ENCODE measurements around the gene SMYD4.
A peak's percentile ranks its signal among the peaks of the same experiment; 100 is the strongest.

Gene SMYD4

DNA sequence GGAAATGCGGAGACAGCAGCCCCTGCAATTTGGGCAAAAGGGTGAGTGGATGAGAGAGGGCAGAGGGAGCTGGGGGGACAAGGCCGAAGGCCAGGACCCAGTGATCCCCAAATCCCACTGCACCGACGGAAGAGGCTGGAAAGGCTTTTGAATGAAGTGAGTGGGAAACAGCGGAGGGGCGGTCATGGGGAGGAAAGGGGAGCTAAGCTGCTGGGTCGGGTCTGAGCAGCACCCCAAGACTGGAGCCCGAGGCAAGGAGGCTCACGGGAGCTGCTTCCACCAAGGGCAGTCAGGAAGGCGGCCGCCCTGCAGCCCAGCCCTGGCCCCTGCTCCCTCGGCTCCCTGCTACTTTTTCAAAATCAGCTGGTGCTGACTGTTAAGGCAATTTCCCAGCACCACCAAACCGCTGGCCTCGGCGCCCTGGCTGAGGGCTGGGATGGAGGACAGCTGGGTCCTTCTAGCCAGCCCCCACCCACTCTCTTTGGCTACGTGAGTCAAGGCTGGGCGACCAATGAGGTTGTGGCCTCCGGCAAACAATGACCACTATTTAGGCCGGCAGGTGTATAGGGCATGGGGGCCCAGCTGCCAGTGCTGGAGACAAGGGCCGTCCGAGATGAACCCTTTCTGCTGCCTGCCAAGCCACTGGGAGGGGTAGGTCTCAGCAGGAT is 67.3 kb downstream of the SMYD4 start:
- no peaks in the 10 kb centered on the region for H3K36me3 ChIP-seq (ENCODE audit: control insufficient read depth, low read length)
- peaks cover 58% of the 10 kb centered on the region for H3K4me1 ChIP-seq (ENCODE audit: control insufficient read depth, low read length)
- TF ChIP-seq EZH2phosphoT487 (IDR thresholded peaks at IDR 0.05; ENCODE audit: borderline replicate concordance, low read length) = no peak
- TF ChIP-seq, protein P1, sequence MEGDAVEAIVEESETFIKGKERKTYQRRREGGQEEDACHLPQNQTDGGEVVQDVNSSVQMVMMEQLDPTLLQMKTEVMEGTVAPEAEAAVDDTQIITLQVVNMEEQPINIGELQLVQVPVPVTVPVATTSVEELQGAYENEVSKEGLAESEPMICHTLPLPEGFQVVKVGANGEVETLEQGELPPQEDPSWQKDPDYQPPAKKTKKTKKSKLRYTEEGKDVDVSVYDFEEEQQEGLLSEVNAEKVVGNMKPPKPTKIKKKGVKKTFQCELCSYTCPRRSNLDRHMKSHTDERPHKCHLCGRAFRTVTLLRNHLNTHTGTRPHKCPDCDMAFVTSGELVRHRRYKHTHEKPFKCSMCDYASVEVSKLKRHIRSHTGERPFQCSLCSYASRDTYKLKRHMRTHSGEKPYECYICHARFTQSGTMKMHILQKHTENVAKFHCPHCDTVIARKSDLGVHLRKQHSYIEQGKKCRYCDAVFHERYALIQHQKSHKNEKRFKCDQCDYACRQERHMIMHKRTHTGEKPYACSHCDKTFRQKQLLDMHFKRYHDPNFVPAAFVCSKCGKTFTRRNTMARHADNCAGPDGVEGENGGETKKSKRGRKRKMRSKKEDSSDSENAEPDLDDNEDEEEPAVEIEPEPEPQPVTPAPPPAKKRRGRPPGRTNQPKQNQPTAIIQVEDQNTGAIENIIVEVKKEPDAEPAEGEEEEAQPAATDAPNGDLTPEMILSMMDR (IDR thresholded peaks at IDR 0.05; ENCODE audit: low read depth, low read length, poor library complexity, severe bottlenecking) = no peak
- H3K79me2 ChIP-seq (ENCODE audit: control insufficient read depth, low read length) = no peaks in the 10 kb centered on the region
- no peaks in the 10 kb centered on the region for H3K27me3 ChIP-seq (ENCODE audit: control insufficient read depth, low read length)
- peaks cover 14% of the 10 kb centered on the region for H3F3A ChIP-seq (ENCODE audit: control insufficient read depth, insufficient read depth)
- no peaks in the 10 kb centered on the region for H3K9me2 ChIP-seq (replicated peaks; ENCODE audit: control insufficient read depth, low read length)
- no peaks in the 10 kb centered on the region for H3K9me3 ChIP-seq (ENCODE audit: control insufficient read depth, insufficient read depth, low read length)
- H3K27ac ChIP-seq (ENCODE audit: low read depth, low read length) = peak overlapping the region; percentile 81
- peak overlapping the region; percentile 41 for H3K4me3 ChIP-seq (ENCODE audit: low read length)
- no peaks in the 10 kb centered on the region for H4K20me1 ChIP-seq (ENCODE audit: control insufficient read depth, insufficient read depth, low read depth, low read length)
- peak overlapping the region; percentile 48 for H3K4me2 ChIP-seq (ENCODE audit: low read length)

DNA sequence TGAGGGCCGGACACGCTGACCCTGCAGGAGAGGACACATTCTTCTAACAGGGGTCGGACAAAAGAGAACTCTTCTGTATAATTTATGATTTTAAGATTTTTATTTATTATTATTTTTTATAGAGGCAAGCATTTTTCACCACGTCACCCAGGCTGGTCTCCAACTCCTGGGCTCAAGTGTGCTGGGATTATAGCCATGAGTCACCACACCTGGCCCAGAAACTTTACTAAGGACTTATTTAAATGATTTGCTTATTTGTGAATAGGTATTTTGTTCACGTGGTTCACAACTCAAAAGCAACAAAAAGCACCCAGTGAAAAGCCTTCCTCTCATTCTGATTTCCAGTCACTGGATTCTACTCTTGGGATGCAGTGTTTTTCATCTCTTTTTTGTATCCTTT is 70.2 kb downstream of the SMYD4 start:
- no peaks in the 10 kb centered on the region for H4K20me1 ChIP-seq (ENCODE audit: control insufficient read depth, insufficient read depth, low read depth, low read length)

DNA sequence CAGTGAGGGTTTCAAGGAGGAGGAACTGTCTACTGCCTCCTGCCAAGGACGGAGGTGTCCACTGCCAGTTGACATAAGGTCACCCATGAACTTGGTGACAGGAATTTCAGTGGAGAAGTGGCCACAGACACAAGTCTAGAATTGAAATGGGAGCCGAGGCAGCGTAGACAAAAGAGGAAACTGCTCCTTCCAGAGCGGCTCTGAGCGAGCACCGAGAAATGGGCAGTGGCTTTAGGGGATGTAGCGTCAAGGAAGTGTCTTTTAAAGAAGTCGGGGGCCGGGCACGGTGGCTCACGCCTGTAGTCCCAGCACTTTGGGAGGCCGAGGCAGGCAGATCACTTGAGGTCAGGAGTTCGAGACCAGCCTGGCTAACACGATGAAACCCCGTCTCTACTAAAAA is 70.9 kb downstream of the SMYD4 start:
- Histone ChIP-seq H3F3A (ENCODE audit: control insufficient read depth, insufficient read depth) (peaks cover 8% of the 10 kb centered on the region), H3K4me3 (ENCODE audit: low read length) (no peak overlapping the region), H3K9me3 (ENCODE audit: control insufficient read depth, insufficient read depth, low read length) (no peaks in the 10 kb centered on the region), H3K4me2 (ENCODE audit: low read length) (no peak overlapping the region), H3K27me3 (ENCODE audit: control insufficient read depth, low read length) (no peaks in the 10 kb centered on the region), H3K9me2 (replicated peaks; ENCODE audit: control insufficient read depth, low read length) (no peaks in the 10 kb centered on the region), H3K36me3 (ENCODE audit: control insufficient read depth, low read length) (no peaks in the 10 kb centered on the region), H3K4me1 (ENCODE audit: control insufficient read depth, low read length) (peaks cover 27% of the 10 kb centered on the region), H4K20me1 (ENCODE audit: control insufficient read depth, insufficient read depth, low read depth, low read length) (no peaks in the 10 kb centered on the region), H3K79me2 (ENCODE audit: control insufficient read depth, low read length) (no peaks in the 10 kb centered on the region), H3K27ac (ENCODE audit: low read depth, low read length) (no peak overlapping the region)
- TF ChIP-seq EZH2phosphoT487 (IDR thresholded peaks at IDR 0.05; ENCODE audit: borderline replicate concordance, low read length) = no peak
- TF ChIP-seq, protein P1 (IDR thresholded peaks at IDR 0.05; ENCODE audit: low read depth, low read length, poor library complexity, severe bottlenecking) = no peak

More for the DNA sequence above, 70.2 kb downstream of the SMYD4 start:
- Histone ChIP-seq H3K27ac (ENCODE audit: low read depth, low read length) (no peak overlapping the region), H3K9me3 (ENCODE audit: control insufficient read depth, insufficient read depth, low read length) (no peaks in the 10 kb centered on the region), H3K4me2 (ENCODE audit: low read length) (no peak overlapping the region), H3K79me2 (ENCODE audit: control insufficient read depth, low read length) (no peaks in the 10 kb centered on the region), H3K4me3 (ENCODE audit: low read length) (no peak overlapping the region), H3K4me1 (ENCODE audit: control insufficient read depth, low read length) (peaks cover 34% of the 10 kb centered on the region), H3K27me3 (ENCODE audit: control insufficient read depth, low read length) (no peaks in the 10 kb centered on the region), H3K9me2 (replicated peaks; ENCODE audit: control insufficient read depth, low read length) (no peaks in the 10 kb centered on the region), H3F3A (ENCODE audit: control insufficient read depth, insufficient read depth) (peaks cover 13% of the 10 kb centered on the region), H3K36me3 (ENCODE audit: control insufficient read depth, low read length) (no peaks in the 10 kb centered on the region)
- TF ChIP-seq, protein P1 (IDR thresholded peaks at IDR 0.05; ENCODE audit: low read depth, low read length, poor library complexity, severe bottlenecking) = no peak
- TF ChIP-seq EZH2phosphoT487 (IDR thresholded peaks at IDR 0.05; ENCODE audit: borderline replicate concordance, low read length) = no peak

All from DOHH2 (cell line).